Lower leg skin (tissue), 3 donors: ENCODE results near the gene CTSO.

Experiments used
- CTCF ChIP-seq, 3 donors: fragments of 450-650 bp; IDR thresholded peaks; one replicate each; pipeline ENCODE4 v1.5.1; 2016; ENCODE audit warnings: antibody characterized with exemption in 3 of 3, mild to moderate bottlenecking in 3 of 3, moderate library complexity in 2 of 3
- POLR2A ChIP-seq, 2 donors: fragments of 450-650 bp; IDR thresholded peaks; one replicate each; pipeline ENCODE4 v1.6.1; 2016 to 2017; ENCODE audit warnings: antibody characterized with exemption in 2 of 2, mild to moderate bottlenecking in 1 of 2, moderate library complexity in 1 of 2

- TF ChIP-seq CTCF (IDR thresholded peaks at IDR 0.05) (no peak), POLR2A (IDR thresholded peaks at IDR 0.05) (no peak)
Observed at GRCh38 chr4:155891058-155891457, 62.6 kb downstream of the CTSO start.
